Activated T-cell treated with anti-CD3 and anti-CD28 coated beads for 48 hours (primary cell): ENCODE measurements around the gene PAH.

Source experiments
- DNase-seq: peaks from one replicate; pipeline ENCODE4 v3.0.0-alpha.2; 2020; ENCODE audit warnings: low read depth

The PAH gene

DNA sequence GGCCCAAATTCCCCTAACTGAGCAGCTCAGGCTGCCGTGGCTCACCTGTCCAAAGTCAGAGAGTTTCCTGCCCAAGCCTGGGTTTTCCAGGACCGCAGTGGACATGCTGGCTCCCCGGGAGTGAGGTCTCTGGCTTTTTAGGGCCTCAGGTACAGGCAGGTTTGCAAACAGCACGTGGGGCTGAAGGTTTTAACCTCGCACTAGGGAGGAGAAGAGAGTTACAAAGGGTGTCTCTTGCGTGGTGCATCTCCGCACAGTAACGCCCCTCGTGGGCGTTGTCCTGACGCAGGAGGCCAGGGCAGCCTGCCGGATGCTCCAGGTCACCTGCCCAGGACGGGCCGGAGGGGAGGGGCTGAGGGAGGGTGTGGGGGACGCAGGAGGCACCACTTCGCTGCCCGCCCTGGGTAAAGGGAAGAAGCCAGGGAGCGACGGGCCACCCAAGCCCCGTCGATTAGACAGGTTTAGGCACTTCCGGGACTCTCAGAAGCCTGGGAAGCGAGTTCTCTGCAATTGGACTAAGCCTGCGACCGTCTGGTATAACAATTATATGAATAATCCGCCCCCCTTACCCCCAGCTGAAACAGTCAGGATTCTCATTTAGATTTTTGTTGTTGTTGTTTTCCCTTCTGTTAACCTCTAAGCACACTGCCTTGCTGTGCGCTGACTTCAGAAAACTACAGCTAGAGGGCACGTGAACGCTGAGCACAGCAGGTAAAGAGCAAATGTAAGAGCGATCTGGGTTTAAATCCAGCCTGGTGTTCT lies at the start of gene PAH:
Gene PAH (minus strand): TSS at position 219 of the 762 bp plus-strand sequence. CDS start 114 bp downstream, at position 105.
- DNase-seq: no peak

- DNase-seq: no peak
Observed at GRCh38 chr12:102966200-102966863, 49.3 kb upstream of the PAH start.

GRCh38 chr12:102965281-102966155 lies 48.5 kb upstream of the PAH start:
- DNase-seq: no peak

DNA sequence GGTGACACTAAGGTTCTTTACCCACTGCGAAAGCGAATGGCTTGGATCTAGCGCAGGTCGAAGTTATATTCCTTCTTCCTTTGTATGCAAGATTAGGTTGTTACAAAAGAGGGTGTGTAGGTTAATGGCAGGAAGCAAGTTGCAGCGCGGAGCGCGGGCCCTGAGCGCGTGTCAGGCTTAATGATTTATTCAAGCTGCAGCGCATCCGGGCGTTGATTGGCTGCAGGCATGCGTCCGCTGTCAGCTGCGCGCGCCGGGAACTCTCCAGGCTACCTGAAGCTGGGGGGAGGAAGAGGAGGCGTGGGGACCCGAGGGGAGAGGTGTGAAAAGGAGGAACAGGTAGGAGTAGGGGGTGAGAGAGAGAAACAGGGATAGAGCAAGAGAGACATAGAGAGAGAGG lies 47.8 kb upstream of the PAH start:
- no peak for DNase-seq

DNA sequence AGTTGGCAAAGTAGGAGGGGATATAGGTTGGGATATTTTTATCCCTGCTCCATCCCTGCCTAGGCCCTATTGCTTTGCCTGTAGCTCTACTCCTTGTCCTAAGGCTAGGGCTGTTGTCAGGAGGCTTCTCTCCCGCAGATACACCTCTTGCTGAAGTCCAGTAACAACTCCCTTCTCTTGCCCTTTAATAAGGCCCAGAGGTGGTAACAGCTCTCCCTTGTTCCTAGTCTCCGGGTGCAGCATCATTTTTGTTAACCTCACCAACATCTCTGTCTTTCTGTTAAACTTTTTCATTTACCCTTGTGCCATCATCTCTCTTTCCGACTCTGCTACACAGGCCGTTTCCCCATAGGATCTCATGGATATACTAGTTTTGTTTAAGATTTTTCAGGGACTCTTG lies 46.8 kb upstream of the PAH start:
- no peak for DNase-seq

- DNase-seq: no peak
Observed at GRCh38 chr12:102962986-102963385, 45.9 kb upstream of the PAH start.

DNA sequence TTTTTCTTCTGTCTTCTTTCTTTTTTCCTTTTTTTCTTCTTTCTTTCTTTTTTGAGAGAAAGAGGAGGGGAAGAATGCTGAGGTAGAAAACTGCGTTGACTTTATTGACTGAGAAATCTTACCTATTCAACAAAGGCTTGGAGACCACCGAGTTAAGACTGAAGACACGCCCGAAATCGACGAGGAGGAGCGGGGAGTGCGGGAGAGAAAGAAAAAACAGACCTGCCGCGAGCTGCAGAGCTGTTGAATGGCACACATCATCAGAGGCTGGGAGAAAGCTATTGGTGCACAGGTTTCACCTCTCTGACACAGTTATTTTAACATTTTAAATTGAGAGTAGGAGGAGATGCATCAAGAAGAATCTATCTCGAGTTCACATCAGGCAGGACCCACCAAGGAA lies 45.5 kb upstream of the PAH start:
- DNase-seq: no peak

DNA sequence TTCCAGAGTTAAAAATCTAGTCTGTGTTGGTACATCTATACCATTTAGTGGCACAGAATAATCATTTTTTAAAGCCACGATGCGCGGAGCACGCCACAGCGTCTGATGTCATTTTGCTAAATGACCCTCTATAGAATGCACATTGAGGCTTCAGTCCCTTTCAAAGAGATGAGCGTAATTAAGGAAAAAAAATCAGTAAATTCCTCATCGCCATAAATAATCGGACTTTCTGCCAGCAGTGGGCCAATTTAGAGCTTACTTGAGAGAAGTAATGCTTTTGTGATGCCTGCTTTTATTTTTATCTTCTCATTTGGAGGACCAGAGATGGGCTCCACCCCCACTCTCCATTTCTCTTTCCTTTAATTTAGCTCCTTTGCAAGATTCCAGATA lies 44.4 kb upstream of the PAH start:
- DNase-seq: no peak

- no peak for DNase-seq
Observed at GRCh38 chr12:102960766-102961465, 43.9 kb upstream of the PAH start.

- DNase-seq: no peak
Observed at GRCh38 chr12:102959391-102959790, 42.3 kb upstream of the PAH start.

DNA sequence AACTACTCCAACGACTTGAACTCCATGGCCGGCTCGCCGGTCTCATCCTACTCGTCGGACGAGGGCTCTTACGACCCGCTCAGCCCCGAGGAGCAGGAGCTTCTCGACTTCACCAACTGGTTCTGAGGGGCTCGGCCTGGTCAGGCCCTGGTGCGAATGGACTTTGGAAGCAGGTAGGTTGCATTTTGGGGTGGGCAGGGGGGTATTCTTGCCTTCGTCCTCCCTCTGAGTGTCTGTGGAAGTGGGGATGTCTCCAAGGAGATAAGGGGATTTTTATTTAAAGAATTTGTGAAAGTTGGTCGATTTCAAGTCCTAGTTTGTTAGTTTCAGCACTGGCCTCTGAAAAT lies 41.8 kb upstream of the PAH start:
- DNase-seq: no peak

DNA sequence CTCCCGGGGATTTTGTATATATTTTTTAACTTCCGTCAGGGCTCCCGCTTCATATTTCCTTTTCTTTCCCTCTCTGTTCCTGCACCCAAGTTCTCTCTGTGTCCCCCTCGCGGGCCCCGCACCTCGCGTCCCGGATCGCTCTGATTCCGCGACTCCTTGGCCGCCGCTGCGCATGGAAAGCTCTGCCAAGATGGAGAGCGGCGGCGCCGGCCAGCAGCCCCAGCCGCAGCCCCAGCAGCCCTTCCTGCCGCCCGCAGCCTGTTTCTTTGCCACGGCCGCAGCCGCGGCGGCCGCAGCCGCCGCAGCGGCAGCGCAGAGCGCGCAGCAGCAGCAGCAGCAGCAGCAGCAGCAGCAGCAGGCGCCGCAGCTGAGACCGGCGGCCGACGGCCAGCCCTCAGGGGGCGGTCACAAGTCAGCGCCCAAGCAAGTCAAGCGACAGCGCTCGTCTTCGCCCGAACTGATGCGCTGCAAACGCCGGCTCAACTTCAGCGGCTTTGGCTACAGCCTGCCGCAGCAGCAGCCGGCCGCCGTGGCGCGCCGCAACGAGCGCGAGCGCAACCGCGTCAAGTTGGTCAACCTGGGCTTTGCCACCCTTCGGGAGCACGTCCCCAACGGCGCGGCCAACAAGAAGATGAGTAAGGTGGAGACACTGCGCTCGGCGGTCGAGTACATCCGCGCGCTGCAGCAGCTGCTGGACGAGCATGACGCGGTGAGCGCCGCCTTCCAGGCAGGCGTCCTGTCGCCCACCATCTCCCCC lies 41.2 kb upstream of the PAH start:
- DNase-seq: peak; percentile 27

- DNase-seq: no peak
Observed at GRCh38 chr12:102957339-102958050, 40.5 kb upstream of the PAH start, which contains the start of gene ASCL1. ASCL1 (plus strand) TSS chr12:102957674; CDS start chr12:102958245, 571 bp downstream.

DNA sequence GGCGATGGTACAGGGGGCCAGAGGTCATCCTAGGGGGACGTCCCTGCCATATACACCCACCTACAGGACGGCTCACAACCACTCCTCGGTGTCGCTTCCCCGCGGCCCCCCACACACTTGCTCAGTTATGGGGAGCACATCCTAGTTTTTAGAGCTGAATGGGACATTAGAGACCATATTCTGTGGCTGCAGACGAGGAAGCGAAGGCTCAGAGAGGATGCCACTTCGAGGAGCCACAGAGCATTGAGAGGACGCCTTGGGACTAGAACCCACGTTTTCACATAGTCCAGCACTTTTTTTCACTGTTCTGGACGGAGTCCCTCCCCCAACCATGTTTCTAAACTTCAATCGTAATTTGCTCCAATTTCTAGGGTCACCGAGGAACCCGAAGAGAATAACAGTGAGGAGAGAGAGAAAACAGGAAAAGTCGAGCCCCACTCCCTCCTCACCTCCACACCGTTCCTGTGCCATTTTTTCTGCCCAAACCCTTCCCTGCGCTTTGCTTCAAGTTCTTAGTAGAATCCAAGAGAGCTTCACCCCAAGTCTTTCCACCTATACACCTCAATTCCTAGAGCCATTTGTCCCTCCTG lies 39.8 kb upstream of the PAH start:
- DNase-seq: no peak

GRCh38 chr12:102955926-102956737 lies 39.1 kb upstream of the PAH start:
- DNase-seq: no peak

DNA sequence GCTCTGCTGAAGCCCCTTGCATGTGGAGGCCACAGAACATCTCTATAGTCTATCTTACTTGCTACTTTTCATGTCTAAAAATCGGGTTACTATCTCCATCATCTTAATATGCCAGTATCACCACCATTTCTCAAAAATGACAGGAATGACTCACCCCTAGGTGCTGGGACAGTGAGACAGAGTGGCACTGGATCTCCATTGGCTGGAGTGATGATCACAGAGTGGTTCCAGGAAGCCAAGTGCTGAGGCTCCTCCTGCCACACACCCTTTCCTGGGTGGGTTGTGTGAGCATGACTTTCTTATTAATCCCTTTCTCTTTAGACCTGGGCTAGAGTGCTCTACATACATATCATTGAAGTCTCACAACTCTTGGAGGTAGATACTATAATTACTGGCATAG lies 37.1 kb upstream of the PAH start:
- no peak for DNase-seq

DNA sequence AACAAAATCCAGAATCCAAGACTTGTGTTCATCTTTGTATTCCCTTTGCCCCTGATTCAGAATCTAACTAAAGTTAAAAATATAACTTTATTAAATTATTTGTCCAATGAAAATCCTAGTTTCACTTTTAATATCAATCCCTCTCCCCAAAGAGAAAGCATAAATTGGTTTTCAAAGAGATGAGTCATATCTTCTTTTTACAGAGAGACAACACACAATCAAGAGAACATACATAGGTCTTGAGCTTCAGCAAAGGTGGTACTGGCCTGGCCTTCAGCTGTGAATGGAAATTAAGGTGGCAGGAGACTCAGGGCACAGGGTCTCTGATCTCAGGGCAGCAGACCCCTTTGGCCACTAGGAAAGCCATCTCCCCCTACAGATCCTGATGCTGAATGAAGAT lies 36.2 kb upstream of the PAH start:
- DNase-seq: no peak

DNA sequence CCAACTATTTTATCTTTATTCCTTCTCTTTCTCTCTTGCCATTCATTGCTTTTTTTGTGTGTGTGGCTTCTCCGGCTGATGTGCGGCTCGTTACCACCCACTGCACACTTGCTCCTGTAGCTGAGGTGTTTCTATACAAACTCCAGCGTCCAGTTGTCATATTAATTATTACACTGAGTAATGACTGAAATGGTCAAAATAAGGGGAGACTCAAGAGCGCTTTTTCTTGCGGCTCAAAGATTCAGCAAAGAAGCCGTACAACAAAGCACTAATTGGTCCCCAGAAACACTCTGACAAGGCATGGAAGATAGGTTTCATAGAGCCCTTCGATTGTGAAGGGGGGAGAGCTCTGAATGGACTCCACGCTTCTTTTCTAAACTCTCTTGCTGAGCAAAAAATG lies 34.8 kb upstream of the PAH start:
- DNase-seq: no peak

DNA sequence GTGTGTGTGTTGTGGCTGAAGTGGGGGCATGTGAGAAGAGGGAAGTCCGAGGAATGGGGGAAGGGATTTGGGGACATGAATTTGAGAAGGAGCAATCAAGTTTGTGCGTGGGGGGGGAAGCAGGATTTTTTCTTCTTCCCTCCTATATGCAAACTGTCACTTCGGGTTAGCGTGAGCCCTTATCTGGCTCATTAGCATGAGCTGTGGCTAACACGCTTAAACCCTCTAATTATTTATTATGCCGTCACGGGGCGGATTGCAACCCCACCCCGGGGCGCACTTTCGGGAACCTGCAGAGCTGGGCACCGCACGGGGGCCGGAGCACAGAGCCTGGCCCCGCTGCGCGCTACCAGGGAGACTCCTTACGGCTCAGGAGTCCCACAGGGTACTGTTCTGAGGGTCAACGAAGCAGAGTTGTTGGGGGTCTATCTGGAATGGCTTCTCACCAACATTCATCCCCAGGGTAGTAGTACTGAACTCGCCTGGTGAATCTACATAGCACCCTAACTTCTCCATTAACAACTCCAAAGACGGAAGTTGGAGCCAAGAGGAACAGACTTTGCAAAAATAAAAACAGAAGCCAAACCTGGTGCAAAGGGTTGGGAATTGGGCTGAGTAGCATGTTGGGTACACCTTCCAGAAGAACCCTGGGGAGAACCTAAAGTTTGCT lies 34.0 kb upstream of the PAH start:
- DNase-seq: no peak
